Thyroid gland (tissue), 4 donors: Measurements from ENCODE around the gene GRIK4. TPM values are rescaled to one million over a fixed set of nuclear protein-coding genes. Genes with fewer than 3 reads are reported as not detected.

Experiments
- DNase-seq, 2 donors: peaks; one replicate each; pipeline ENCODE4 v3.0.0-alpha.2; 2019
- H3K27ac ChIP-seq, 3 donors: fragments of 200-600 bp; sonication (generic); 1 replicate in 2 of 3; 2 replicates in 1 of 3; pipeline ENCODE4 v1.5.1; 2016 to 2019; ENCODE audit warnings: mild to moderate bottlenecking in 1 of 3, moderate library complexity in 1 of 3
- H3K27me3 ChIP-seq: fragments of 200-600 bp; sonication (generic); one replicate; pipeline ENCODE4 v1.5.1; 2019
- H3K36me3 ChIP-seq, 2 donors: fragments of 200-600 bp; sonication (generic); one replicate each; pipeline ENCODE4 v1.5.1; 2016 to 2019
- H3K4me1 ChIP-seq, 2 donors: fragments of 200-600 bp; sonication (generic); one replicate each; pipeline ENCODE4 v1.5.1; 2017 to 2019
- H3K4me3 ChIP-seq, 3 donors: fragments of 200-600 bp; sonication (generic); replicated peaks in 1 of 3; 1 replicate in 2 of 3; 2 replicates in 1 of 3; pipeline ENCODE4 v1.5.1; 2016; ENCODE audit warnings: mild to moderate bottlenecking in 1 of 3
- H3K9me3 ChIP-seq: fragments of 200-600 bp; sonication (generic); one replicate; pipeline ENCODE4 v1.5.1; 2017
- CTCF ChIP-seq, 6 experiments: fragments of 200-600 bp in 3 of 6; fragments of 450-650 bp in 3 of 6; sonication (generic) in 3 of 6; IDR thresholded peaks; one replicate each; pipeline ENCODE4 v1.5.1; 2016 to 2019; ENCODE audit warnings: antibody characterized with exemption in 6 of 6, mild to moderate bottlenecking in 2 of 6, inconsistent platforms in 1 of 6, moderate library complexity in 1 of 6
- POLR2A ChIP-seq, 2 donors: fragments of 450-650 bp; IDR thresholded peaks; one replicate each; pipeline ENCODE4 v1.6.1; 2017; ENCODE audit warnings: antibody characterized with exemption in 2 of 2, mild to moderate bottlenecking in 2 of 2, moderate library complexity in 1 of 2
- WGBS, 2 donors: methylation state at CpG; one replicate each; pipeline ENCODE4 v1.1.5; 2017; 5-methylcytosine and 5-hydroxymethylcytosine counted together
- intact Hi-C: fragments of 100-400 bp; cut with DNase I; formaldehyde crosslinking; loops from one replicate; pipeline ENCODE4 v1.15.1; 2023
- total RNA-seq, 4 donors: library from RNA; depleted of rRNA; stranded (reverse); fragments of >200 nt; gene quantifications; one replicate each; pipeline ENCODE4 v1.2.3, GENCODE V29; 2016

GRIK4 gene
- total RNA-seq, 4 donors from 2014 or later, result 0.54 to 3.7 (median 0.99) TPM

- Histone ChIP-seq H3K36me3 (no peaks in the 10 kb centered on the region), H3K4me3 (no peak overlapping the region), H3K9me3 (no peaks in the 10 kb centered on the region), H3K4me1 (peaks cover 8 to 15% of the 10 kb centered on the region in 2 donors), H3K27me3 (no peaks in the 10 kb centered on the region), H3K27ac (peak overlapping the region in 2 of 3 donors; percentile 23 to 24)
- TF ChIP-seq POLR2A (IDR thresholded peaks at IDR 0.05) (no peak), CTCF (IDR thresholded peaks at IDR 0.05) (no peak)
- intact Hi-C loops, result no loop called here
- 70 to 79% methylated on average over 7 to 14 of the region's 14 CpGs for WGBS, 2 donors
- peak; percentile 37 to 45 for DNase-seq
Observed at GRCh38 chr11:120554766-120555432, 43.4 kb downstream of the GRIK4 start.

- Histone ChIP-seq H3K36me3 (no peaks in the 10 kb centered on the region), H3K9me3 (no peaks in the 10 kb centered on the region), H3K4me1 (peaks cover 8 to 15% of the 10 kb centered on the region in 2 donors), H3K4me3 (no peak overlapping the region), H3K27me3 (no peaks in the 10 kb centered on the region), H3K27ac (peak overlapping the region in 1 of 3 donors; percentile 24)
- no peak for TF ChIP-seq CTCF (IDR thresholded peaks at IDR 0.05)
- no peak for TF ChIP-seq POLR2A (IDR thresholded peaks at IDR 0.05)
- 55 to 62% methylated on average over 11 of the region's 11 CpGs for WGBS, 2 donors
- no peak for DNase-seq
- intact Hi-C loops, result no loop called here
Observed at GRCh38 chr11:120555433-120555773, 43.9 kb downstream of the GRIK4 start.

GRCh38 chr11:120556797-120557196, 45.2 kb downstream of the GRIK4 start:
- H3K9me3 ChIP-seq, result no peaks in the 10 kb centered on the region
- H3K4me1 ChIP-seq, result peaks cover 8 to 15% of the 10 kb centered on the region in 2 donors
- H3K27ac ChIP-seq, result no peak overlapping the region
- no peaks in the 10 kb centered on the region for H3K36me3 ChIP-seq
- TF ChIP-seq POLR2A (IDR thresholded peaks at IDR 0.05) (no peak), CTCF (IDR thresholded peaks at IDR 0.05) (no peak)
- no peak for DNase-seq
- H3K27me3 ChIP-seq, result no peaks in the 10 kb centered on the region
- no peak overlapping the region for H3K4me3 ChIP-seq
- intact Hi-C loops, result no loop called here
- 87 to 93% methylated on average over 9 of the region's 9 CpGs for WGBS, 2 donors

- Histone ChIP-seq H3K27ac (no peak overlapping the region), H3K9me3 (no peaks in the 10 kb centered on the region), H3K4me3 (no peak overlapping the region), H3K4me1 (peaks cover 13 to 24% of the 10 kb centered on the region in 2 donors), H3K27me3 (no peaks in the 10 kb centered on the region), H3K36me3 (no peaks in the 10 kb centered on the region)
- WGBS, 2 donors, result 61 to 81% methylated on average over 5 to 7 of the region's 8 CpGs
- TF ChIP-seq CTCF (IDR thresholded peaks at IDR 0.05) (no peak), POLR2A (IDR thresholded peaks at IDR 0.05) (no peak)
- intact Hi-C loops, result no loop called here
- DNase-seq, result peak; percentile 37 to 43
Observed at GRCh38 chr11:120558744-120559431, 47.3 kb downstream of the GRIK4 start.

- DNase-seq, result no peak
- H3K9me3 ChIP-seq, result no peaks in the 10 kb centered on the region
- H3K36me3 ChIP-seq, result no peaks in the 10 kb centered on the region
- H3K4me1 ChIP-seq, result peaks cover 18 to 26% of the 10 kb centered on the region in 2 donors
- intact Hi-C loops, result no loop called here
- WGBS, 2 donors, result 98% methylated on average over 11 of the region's 11 CpGs
- no peak overlapping the region for H3K27ac ChIP-seq
- no peaks in the 10 kb centered on the region for H3K27me3 ChIP-seq
- TF ChIP-seq POLR2A (IDR thresholded peaks at IDR 0.05) (no peak), CTCF (IDR thresholded peaks at IDR 0.05) (no peak)
- H3K4me3 ChIP-seq, result no peak overlapping the region
Observed at GRCh38 chr11:120561286-120561685, 49.7 kb downstream of the GRIK4 start.
